ENCODE results near the gene EYA4. TPM values are rescaled to one million over a fixed set of nuclear protein-coding genes. Genes with fewer than 3 reads are reported as not detected.

The EYA4 gene
- total RNA-seq, 1 experiment from 2014 or later: 10.0 TPM

GRCh38 chr6:133300896-133301295 lies 59.7 kb downstream of the EYA4 start:
- no peak for TF ChIP-seq EZH2 (IDR thresholded peaks at IDR 0.05; ENCODE audit: low read length, unreplicated experiment)
- no peak for TF ChIP-seq EZH2phosphoT487 (IDR thresholded peaks at IDR 0.05; ENCODE audit: borderline replicate concordance, low read length)
- TF ChIP-seq CTCF (conservative IDR thresholded peaks at IDR 0.05; ENCODE audit: low read depth, low read length): no peak
- peak; percentile 24 for DNase-seq
- Histone ChIP-seq H3K79me2 (ENCODE audit: low read length) (no peaks in the 10 kb centered on the region), H3K4me1 (ENCODE audit: insufficient read depth, low read length) (peaks cover 8% of the 10 kb centered on the region), H2AFZ (ENCODE audit: low read length) (0 out of 2 replicates have a peak overlapping the region, but pooled peaks have one; percentile 15), H3F3A (ENCODE audit: low read length, unreplicated experiment) (no peaks in the 10 kb centered on the region), H3K27me3 (ENCODE audit: low read length) (no peaks in the 10 kb centered on the region), H3K36me3 (ENCODE audit: low read depth, low read length) (no peaks in the 10 kb centered on the region), H3K9me2 (replicated peaks; ENCODE audit: low read length) (no peaks in the 10 kb centered on the region), H3K4me2 (ENCODE audit: low read length) (no peak overlapping the region; the same call in 1 of the 2 replicates), H4K20me1 (ENCODE audit: low read length) (no peaks in the 10 kb centered on the region), H3K27ac (ENCODE audit: low read length) (no peak overlapping the region; the same call in 1 of the 2 replicates), H3K9me3 (ENCODE audit: low read length) (no peaks in the 10 kb centered on the region), H3K9ac (ENCODE audit: low read length) (no peak overlapping the region), H3K4me3 (ENCODE audit: low read length) (no peak overlapping the region)
- peak; percentile 60 for ATAC-seq
- CTCF ChIA-PET: no interaction called here
- intact Hi-C loops (cut with micrococcal nuclease): no loop called here
- no TSS peak for BruUV-seq (replicated peaks)
- POLR2A ChIA-PET (ENCODE audit: unreplicated experiment): no interaction called here

- H3K9me3 ChIP-seq (ENCODE audit: low read length): no peaks in the 10 kb centered on the region
- no peaks in the 10 kb centered on the region for H3F3A ChIP-seq (ENCODE audit: low read length, unreplicated experiment)
- no TSS peak for BruUV-seq (replicated peaks)
- no peak overlapping the region for H3K27ac ChIP-seq (ENCODE audit: low read length)
- TF ChIP-seq CTCF (conservative IDR thresholded peaks at IDR 0.05; ENCODE audit: low read depth, low read length) (no peak), EZH2 (IDR thresholded peaks at IDR 0.05; ENCODE audit: low read length, unreplicated experiment) (no peak), EZH2phosphoT487 (IDR thresholded peaks at IDR 0.05; ENCODE audit: borderline replicate concordance, low read length) (no peak)
- CTCF ChIA-PET: no interaction called here
- intact Hi-C loops (cut with micrococcal nuclease): no loop called here
- H4K20me1 ChIP-seq (ENCODE audit: low read length): no peaks in the 10 kb centered on the region
- POLR2A ChIA-PET (ENCODE audit: unreplicated experiment): no interaction called here
- no peaks in the 10 kb centered on the region for H3K36me3 ChIP-seq (ENCODE audit: low read depth, low read length)
- no peak overlapping the region for H3K4me2 ChIP-seq (ENCODE audit: low read length)
- no peak overlapping the region for H2AFZ ChIP-seq (ENCODE audit: low read length)
- ATAC-seq (no peak), DNase-seq (no peak)
- H3K9ac ChIP-seq (ENCODE audit: low read length): no peak overlapping the region
- no peaks in the 10 kb centered on the region for H3K27me3 ChIP-seq (ENCODE audit: low read length)
- no peaks in the 10 kb centered on the region for H3K9me2 ChIP-seq (replicated peaks; ENCODE audit: low read length)
- no peak overlapping the region for H3K4me3 ChIP-seq (ENCODE audit: low read length)
- peaks cover 8% of the 10 kb centered on the region for H3K4me1 ChIP-seq (ENCODE audit: insufficient read depth, low read length)
- no peaks in the 10 kb centered on the region for H3K79me2 ChIP-seq (ENCODE audit: low read length)
These were observed 60.7 kb downstream of the EYA4 start for GRCh38 chr6:133301835-133302234.

GRCh38 chr6:133306931-133307330 lies 65.8 kb downstream of the EYA4 start:
- Histone ChIP-seq H3K4me2 (ENCODE audit: low read length) (no peak overlapping the region), H3K9ac (ENCODE audit: low read length) (no peak overlapping the region), H3K9me3 (ENCODE audit: low read length) (no peaks in the 10 kb centered on the region), H3F3A (ENCODE audit: low read length, unreplicated experiment) (no peaks in the 10 kb centered on the region), H3K27me3 (ENCODE audit: low read length) (no peaks in the 10 kb centered on the region), H3K9me2 (replicated peaks; ENCODE audit: low read length) (no peaks in the 10 kb centered on the region), H3K27ac (ENCODE audit: low read length) (no peak overlapping the region), H3K4me3 (ENCODE audit: low read length) (no peak overlapping the region), H3K79me2 (ENCODE audit: low read length) (no peaks in the 10 kb centered on the region), H3K36me3 (ENCODE audit: low read depth, low read length) (no peaks in the 10 kb centered on the region), H4K20me1 (ENCODE audit: low read length) (no peaks in the 10 kb centered on the region), H2AFZ (ENCODE audit: low read length) (no peak overlapping the region), H3K4me1 (ENCODE audit: insufficient read depth, low read length) (no peaks in the 10 kb centered on the region)
- CTCF ChIA-PET: no interaction called here
- ATAC-seq (no peak), DNase-seq (no peak)
- BruUV-seq (replicated peaks): no TSS peak
- TF ChIP-seq EZH2 (IDR thresholded peaks at IDR 0.05; ENCODE audit: low read length, unreplicated experiment) (no peak), EZH2phosphoT487 (IDR thresholded peaks at IDR 0.05; ENCODE audit: borderline replicate concordance, low read length) (no peak), CTCF (conservative IDR thresholded peaks at IDR 0.05; ENCODE audit: low read depth, low read length) (no peak)
- intact Hi-C loops (cut with micrococcal nuclease): no loop called here
- POLR2A ChIA-PET (ENCODE audit: unreplicated experiment): no interaction called here

Data from PC-3 (cell line).